ENCODE measurements around the gene RNASEH2B.

DNA sequence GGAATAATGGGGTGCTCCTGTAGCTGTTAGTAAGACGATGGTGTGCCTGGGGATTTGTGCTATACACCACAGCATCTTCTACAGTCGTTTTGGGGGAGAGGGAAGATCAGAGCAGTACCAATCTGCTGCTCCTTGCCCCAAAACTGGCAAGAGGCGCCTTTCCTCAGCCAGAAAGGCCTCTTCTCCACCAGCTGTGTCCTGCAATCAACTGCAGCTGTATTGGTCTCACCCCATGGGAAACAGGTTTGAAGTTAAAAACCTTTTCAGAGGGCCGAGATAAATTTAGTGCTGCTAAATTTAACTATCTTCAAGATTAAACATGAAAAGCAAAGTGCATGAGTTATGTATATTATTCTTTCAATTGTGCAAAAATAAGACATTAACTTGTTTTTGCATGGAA, 1.2 kb upstream of the RNASEH2B start:
- no peak for TF ChIP-seq CTCF (IDR thresholded peaks at IDR 0.05)
- no peak for TF ChIP-seq POLR2A (IDR thresholded peaks at IDR 0.05)

Data from adrenal gland (tissue), 5 donors.